Cardiac muscle cell (in vitro differentiated cells and primary cell): ENCODE measurements around the gene TRIAP1. TPM values are rescaled to one million over a fixed set of nuclear protein-coding genes. Genes with fewer than 3 reads are reported as not detected.
A peak's percentile ranks its signal among the peaks of the same experiment; 100 is the strongest.

Source experiments
- DNase-seq, 2 donors: peaks; one replicate each; pipeline versions ENCODE4 v3.0.0 to v3.0.0-alpha.2; 2010 to 2017; ENCODE audit warnings: low read depth in 1 of 2, low spot score in 1 of 2
- H3K27ac ChIP-seq: fragments of 200-600 bp; sonication (generic); 2 replicates; pipeline ENCODE4 v1.5.1; 2016
- H3K27me3 ChIP-seq: fragments of 200-600 bp; sonication (generic); 2 replicates; pipeline ENCODE4 v1.6.0; 2016; ENCODE audit warnings: control low read depth
- H3K36me3 ChIP-seq: fragments of 200-600 bp; sonication (generic); 2 replicates; pipeline ENCODE4 v1.5.1; 2016; ENCODE audit warnings: control low read depth
- H3K4me1 ChIP-seq: fragments of 200-600 bp; sonication (generic); 2 replicates; pipeline ENCODE4 v1.8.1; 2017; ENCODE audit warnings: low read depth, mild to moderate bottlenecking, mixed run types
- H3K4me3 ChIP-seq: fragments of 200-600 bp; sonication (generic); 2 replicates; pipeline ENCODE4 v1.5.1; 2016; ENCODE audit warnings: mild to moderate bottlenecking
- H3K9me3 ChIP-seq: fragments of 200-600 bp; sonication (generic); 2 replicates; pipeline ENCODE4 v1.5.1; 2017; ENCODE audit warnings: low read depth, mild to moderate bottlenecking, control low read depth
- CTCF ChIP-seq: IDR thresholded peaks from 2 replicates; pipeline ENCODE4 v1.5.1; 2012; ENCODE audit warnings: low read depth, mild to moderate bottlenecking, low read length
- polyA plus RNA-seq: library from polyadenylated mRNA; unstranded; fragments of >200 nt; fragmentation: Nextera tagmentation; extraction: Ambion mirVana; gene quantifications from 2 replicates; pipeline ENCODE4 v1.2.1, GENCODE V29; 2016
- total RNA-seq: library from RNA; depleted of rRNA; stranded (reverse); fragments of >200 nt; gene quantifications from 2 replicates; pipeline ENCODE4 v1.2.3, GENCODE V29; 2016

Gene TRIAP1
- total RNA-seq, result 11.9 and 21.1 TPM in 2 replicates
- 41.9 and 58.8 TPM in 2 replicates for polyA plus RNA-seq

- peak; percentile 82 to 87 for DNase-seq
- Histone ChIP-seq H3K27me3 (no peaks in the 10 kb centered on the region), H3K4me3 (peak within 1 kb of the TSS; percentile 95), H3K9me3 (no peaks in the 10 kb centered on the region), H3K4me1 (peaks cover 15% of the 10 kb centered on the region), H3K27ac (peak within 1 kb of the TSS; percentile 95), H3K36me3 (peaks cover 24% of the 10 kb centered on the region)
- no peak for TF ChIP-seq CTCF
Measured at GRCh38 chr12:120445911-120446843, at the start of gene TRIAP1, which contains the start of gene GATC. Gene TRIAP1, minus strand, starts transcription at chr12:120446384. Its CDS starts 12 bp downstream, at chr12:120446372. Gene GATC, plus strand, starts transcription at chr12:120446444. Its CDS starts 37 bp downstream, at chr12:120446481.

GRCh38 chr12:120495186-120495730, 49.1 kb upstream of the TRIAP1 start:
- no peak overlapping the region for H3K27ac ChIP-seq

GRCh38 chr12:120490833-120491512, 44.8 kb upstream of the TRIAP1 start:
- DNase-seq, result no peak
- no peak for TF ChIP-seq CTCF
- H3K36me3 ChIP-seq, result no peaks in the 10 kb centered on the region
- no peaks in the 10 kb centered on the region for H3K9me3 ChIP-seq
- peaks cover 4% of the 10 kb centered on the region for H3K4me1 ChIP-seq
- no peaks in the 10 kb centered on the region for H3K27me3 ChIP-seq
- no peak overlapping the region for H3K4me3 ChIP-seq
- no peak overlapping the region for H3K27ac ChIP-seq

More at GRCh38 chr12:120495186-120495730, 49.1 kb upstream of the TRIAP1 start:
- Histone ChIP-seq H3K4me1 (peaks cover 7% of the 10 kb centered on the region), H3K36me3 (peaks cover 12% of the 10 kb centered on the region), H3K4me3 (peak overlapping the region; percentile 88), H3K9me3 (no peaks in the 10 kb centered on the region), H3K27me3 (no peaks in the 10 kb centered on the region)
- TF ChIP-seq CTCF, result no peak
- DNase-seq, result peak; percentile 10 to 14

- no peak for TF ChIP-seq CTCF
- H3K36me3 ChIP-seq, result no peaks in the 10 kb centered on the region
- H3K4me3 ChIP-seq, result no peak overlapping the region
- H3K27ac ChIP-seq, result no peak overlapping the region
- H3K9me3 ChIP-seq, result no peaks in the 10 kb centered on the region
- no peak for DNase-seq
- no peaks in the 10 kb centered on the region for H3K27me3 ChIP-seq
- peaks cover 4% of the 10 kb centered on the region for H3K4me1 ChIP-seq
Measured at GRCh38 chr12:120490325-120490724, 44.1 kb upstream of the TRIAP1 start.

- Histone ChIP-seq H3K9me3 (no peaks in the 10 kb centered on the region), H3K4me1 (peaks cover 4% of the 10 kb centered on the region), H3K36me3 (no peaks in the 10 kb centered on the region), H3K27ac (no peak overlapping the region), H3K4me3 (no peak overlapping the region), H3K27me3 (no peaks in the 10 kb centered on the region)
- DNase-seq, result no peak
- TF ChIP-seq CTCF, result no peak
Measured at GRCh38 chr12:120489018-120489417, 42.8 kb upstream of the TRIAP1 start.
